AG10803 (cell line): ENCODE results near the gene SLC30A1.
"Not testable (repeated sequence)": the region's sequence is repeated elsewhere in the genome, so short reads cannot be mapped to it uniquely, and the experiment has no call there.

ENCODE experiments used
- DNase-seq: peaks from one replicate; pipeline ENCODE4 v3.0.0; 2010; ENCODE audit warnings: low read depth
- H3K4me3 ChIP-seq: 2 replicates; pipeline ENCODE4 v1.5.1; 2011; ENCODE audit warnings: mild to moderate bottlenecking, low read length, control low read depth
- CTCF ChIP-seq: conservative IDR thresholded peaks from 2 replicates; pipeline ENCODE4 v1.5.1; 2011; ENCODE audit warnings: mild to moderate bottlenecking, low read length, control low read depth, inconsistent platforms

Gene SLC30A1

GRCh38 chr1:211578640-211579439 lies at the start of gene SLC30A1:
SLC30A1 (minus strand) TSS chr1:211579161; CDS start chr1:211578612, 549 bp downstream.
- DNase-seq, result peak; percentile 99
- TF ChIP-seq CTCF, result no peak

GRCh38 chr1:211628417-211628816 lies 49.5 kb upstream of the SLC30A1 start:
- no peak for TF ChIP-seq CTCF
- DNase-seq, result no peak

More at GRCh38 chr1:211578640-211579439, at the start of gene SLC30A1:
- H3K4me3 ChIP-seq, result peak within 1 kb of the TSS; percentile 85

GRCh38 chr1:211627259-211627658 lies 48.3 kb upstream of the SLC30A1 start:
- DNase-seq, result no peak
- H3K4me3 ChIP-seq, result no peak overlapping the region
- TF ChIP-seq CTCF, result no peak

More at GRCh38 chr1:211628417-211628816, 49.5 kb upstream of the SLC30A1 start:
- H3K4me3 ChIP-seq, result no peak overlapping the region

- DNase-seq, H3K4me3 ChIP-seq: not testable (repeated sequence)
These were observed 46.9 kb upstream of the SLC30A1 start for GRCh38 chr1:211625866-211626265.

GRCh38 chr1:211625040-211625439 lies 46.1 kb upstream of the SLC30A1 start:
- no peak overlapping the region for H3K4me3 ChIP-seq
- DNase-seq, result peak; percentile 61
- peak; percentile 58 for TF ChIP-seq CTCF

GRCh38 chr1:211623515-211623914 lies 44.6 kb upstream of the SLC30A1 start:
- DNase-seq, result no peak
- no peak overlapping the region for H3K4me3 ChIP-seq
- TF ChIP-seq CTCF, result no peak

- DNase-seq, result no peak
- no peak overlapping the region for H3K4me3 ChIP-seq
- TF ChIP-seq CTCF, result no peak
These were observed 42.7 kb upstream of the SLC30A1 start for GRCh38 chr1:211621447-211622198.
